GM18519 (cell line): ENCODE results near the gene IFT25.

Experiments
- ATAC-seq: cut with Tn5 transposase; IDR thresholded peaks from one replicate; pipeline ENCODE4 v1.9.1; 2021; ENCODE audit warnings: mild to moderate bottlenecking, moderate library complexity; ENCODE audit not compliant: unreplicated experiment, low FRiP score

IFT25 gene

DNA sequence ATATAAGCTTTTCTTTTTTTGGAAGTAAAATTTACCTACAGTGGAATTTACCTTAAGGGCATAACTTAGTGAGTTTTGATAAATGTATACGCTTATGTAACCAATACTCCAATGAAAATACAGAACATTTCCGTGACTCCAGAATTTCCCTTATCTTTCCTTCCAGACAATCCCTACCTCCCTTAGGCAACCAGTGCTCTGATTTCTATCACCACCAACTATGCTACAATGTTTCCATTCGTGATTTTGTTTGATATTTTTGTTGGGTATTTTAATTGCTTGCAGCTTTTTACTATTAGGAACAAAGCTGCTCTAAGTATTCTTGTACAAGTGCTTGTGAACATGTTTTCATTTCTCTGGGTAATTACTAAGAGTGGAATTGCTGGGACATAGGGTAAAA is 14.6 kb downstream of the IFT25 start:
- no peak for ATAC-seq

DNA sequence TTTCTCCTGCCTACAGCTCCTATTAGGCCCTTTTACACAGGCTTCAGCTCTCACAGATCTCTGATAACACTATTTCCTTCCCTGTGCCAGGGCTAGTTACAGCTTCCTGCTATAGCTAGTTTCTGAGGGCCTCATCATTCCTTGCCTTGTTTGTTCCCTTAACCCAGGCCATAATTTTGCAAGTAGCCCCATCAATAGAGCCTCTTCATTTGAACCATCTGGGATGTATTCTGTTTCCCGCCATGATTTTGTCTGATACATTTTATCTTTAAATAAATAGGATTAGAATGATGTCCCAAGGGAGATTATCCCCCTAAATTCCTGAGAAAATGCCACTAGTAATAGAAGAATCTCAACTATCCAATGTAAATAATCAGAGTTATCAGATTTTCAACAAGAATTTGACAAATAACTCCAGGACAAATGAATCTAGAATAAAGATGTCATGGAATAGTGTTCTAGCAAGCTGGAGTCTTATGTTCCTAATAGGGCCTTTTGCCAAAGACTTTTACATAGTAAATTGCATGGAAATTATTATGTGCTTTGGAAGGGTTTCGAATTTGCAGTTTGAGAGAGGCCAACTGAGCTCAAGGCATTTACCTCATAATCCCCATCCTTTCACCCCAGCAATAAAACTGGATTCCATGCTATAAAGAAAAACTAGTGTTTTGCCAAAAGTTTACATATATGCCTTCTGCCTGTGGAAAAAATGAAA is 16.1 kb downstream of the IFT25 start:
- no peak for ATAC-seq

DNA sequence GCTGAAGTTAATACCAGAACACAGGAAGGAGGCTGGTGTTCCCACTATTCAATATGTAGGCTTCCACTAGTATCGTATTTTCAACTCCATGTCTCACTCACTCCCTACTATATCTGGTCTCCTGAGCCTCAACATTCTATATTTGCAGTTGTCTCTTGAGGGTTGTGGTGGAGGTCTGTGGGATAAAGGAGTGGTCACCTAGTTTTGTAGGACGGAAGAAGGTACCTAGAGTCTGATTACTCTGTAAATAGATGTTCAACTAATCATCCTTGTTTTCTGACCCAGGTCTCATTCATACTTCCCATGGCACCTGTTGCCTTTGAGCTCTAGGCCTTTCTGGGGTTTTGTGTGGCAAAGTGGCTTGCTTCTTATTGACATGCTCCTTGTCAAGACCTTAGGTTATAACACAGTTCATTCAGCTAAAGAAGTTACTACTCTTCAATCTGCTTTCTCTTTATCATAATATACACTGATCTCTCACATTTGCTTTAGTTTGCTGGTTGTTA is 18.1 kb downstream of the IFT25 start:
- ATAC-seq = no peak

DNA sequence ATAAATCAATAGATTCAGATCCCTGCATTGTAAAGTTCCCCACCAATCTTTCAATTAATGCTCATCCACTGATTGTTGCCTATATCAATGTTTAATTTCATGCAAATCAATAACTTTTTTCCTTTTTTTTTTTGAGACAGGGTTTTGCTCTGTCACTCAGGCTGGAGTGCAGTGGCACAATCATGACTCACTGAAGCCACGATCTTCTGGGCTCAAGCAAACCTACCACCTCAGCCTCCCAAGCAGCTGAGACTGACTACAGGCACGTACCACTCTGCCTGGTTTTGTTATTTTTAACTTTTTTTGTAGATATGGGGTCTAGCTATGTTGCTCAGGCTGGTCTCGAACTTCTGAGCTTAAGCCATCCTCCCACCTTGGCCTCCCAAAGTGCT is 25.8 kb downstream of the IFT25 start:
- ATAC-seq = no peak

DNA sequence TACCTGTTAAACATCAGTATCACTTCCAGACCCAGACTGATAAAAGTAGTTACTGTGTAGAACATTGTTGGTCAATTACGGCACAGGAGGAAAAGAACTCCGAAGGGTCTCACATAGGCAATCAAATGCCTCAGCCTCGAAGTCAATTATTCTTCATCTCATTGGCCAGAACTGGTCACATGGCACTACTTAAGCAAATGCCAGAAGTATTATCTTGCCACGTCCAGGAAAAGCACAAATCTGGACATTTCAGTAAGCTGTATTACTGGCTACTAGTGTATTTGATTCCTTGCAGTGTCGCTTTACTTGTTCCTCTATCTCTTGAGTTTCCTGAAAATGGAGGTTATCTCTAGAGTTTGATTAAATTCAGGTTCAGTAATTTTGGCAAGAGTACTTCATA is 27.2 kb downstream of the IFT25 start:
- ATAC-seq = no peak

DNA sequence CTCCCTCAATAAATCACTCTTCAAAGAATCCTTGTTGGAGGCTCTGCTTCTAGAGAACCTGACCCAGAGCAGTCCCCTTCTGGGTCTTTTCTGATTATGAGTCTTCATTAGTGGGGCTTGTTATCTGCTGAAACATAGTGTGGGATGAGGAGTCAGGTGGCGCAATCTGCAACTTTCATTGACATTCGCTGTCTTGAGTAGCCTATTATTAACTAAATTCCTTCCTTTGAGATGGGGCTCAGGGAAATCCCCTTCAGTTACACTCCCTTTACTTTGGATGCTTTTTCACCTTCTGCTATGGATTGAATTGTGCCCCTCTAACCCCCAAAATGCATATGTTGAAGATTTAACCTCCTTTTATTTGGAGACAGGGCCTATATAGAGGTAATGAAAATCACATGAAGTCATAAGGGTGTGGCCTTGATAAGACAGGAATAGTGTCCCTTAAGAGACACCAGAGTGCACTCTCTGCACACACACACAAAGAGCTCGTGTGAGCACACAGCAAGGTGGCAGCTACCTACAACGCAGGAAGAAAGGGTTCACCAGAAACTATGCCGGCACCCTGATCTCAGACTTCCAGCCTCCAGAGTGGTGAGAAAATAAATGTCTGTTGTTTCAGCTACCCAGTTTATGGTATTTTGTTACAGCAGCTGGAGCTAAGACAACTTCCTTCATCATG is 32.0 kb downstream of the IFT25 start:
- ATAC-seq = no peak

DNA sequence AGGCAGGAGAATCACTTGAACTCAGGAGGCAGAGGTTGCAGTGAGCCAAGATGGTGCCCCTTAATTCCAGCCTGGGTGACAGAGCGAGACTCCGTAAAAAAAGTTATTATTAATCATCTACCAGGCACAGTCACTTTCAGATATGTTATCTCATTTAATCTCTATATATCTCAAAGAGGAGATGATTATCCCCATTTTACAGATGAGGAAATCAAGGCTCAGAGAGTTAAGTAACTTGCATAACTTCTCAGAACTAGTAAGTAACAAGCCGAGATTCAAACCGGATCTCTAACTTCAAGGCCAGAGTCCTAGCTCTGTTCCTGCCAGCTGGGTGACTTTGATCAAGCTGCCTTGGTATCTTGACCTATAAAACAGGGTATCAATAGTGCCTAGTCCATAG is 34.1 kb downstream of the IFT25 start:
- no peak for ATAC-seq

DNA sequence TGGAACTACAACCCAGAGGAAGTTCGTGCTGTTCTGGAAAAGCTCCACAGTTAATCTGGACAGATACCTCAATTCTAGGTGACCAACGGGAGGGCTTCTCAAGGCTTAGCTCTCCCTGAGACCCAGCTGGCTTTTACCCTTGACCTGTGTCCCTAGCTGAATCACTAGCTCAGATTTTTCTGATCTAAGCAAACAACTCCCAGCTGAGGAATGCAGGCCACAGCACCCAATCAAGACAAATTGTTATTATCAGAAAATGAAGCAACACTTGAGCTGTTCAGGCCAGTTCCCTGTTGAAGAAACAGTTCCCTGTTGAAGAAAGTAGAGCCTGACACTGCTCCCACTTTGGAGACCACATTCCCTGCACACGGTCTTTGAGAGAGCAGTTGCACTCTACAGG is 35.6 kb downstream of the IFT25 start:
- no peak for ATAC-seq

DNA sequence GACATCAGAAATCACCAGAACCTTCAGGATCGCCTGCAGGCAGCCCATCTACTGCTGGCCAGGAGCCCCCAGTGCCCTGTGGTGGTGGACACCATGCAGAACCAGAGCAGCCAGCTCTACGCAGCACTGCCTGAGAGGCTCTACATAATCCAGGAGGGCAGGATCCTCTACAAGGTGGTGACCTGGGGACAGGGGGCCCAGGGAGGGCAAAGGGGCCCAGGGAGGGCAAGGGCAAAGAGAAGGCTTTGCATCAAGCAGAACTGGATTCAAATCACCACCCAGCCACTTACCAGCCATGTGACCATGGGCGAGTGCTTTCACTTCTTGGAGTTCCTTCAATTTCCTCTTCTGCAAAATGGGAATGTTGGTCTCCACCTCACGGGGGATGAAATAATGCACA is 39.4 kb downstream of the IFT25 start:
- no peak for ATAC-seq

DNA sequence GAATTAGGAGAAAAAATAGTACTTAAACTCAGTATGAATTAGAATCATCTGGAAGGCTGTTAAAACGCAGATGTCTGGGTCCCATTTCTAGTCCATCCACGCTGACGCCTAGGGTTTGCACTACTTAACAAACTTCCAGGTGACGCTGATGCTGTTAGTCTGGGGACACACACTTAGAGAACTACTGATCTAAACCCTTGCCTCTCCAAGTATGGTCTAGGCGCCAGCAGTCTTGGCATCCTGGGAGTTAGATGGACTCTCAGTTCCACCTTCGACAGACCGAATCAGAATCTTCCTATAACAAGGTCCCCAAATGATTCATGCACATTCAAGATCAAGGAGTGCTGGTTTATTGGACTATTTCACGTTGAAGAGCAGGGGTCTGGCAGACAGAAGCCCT is 40.0 kb downstream of the IFT25 start:
- no peak for ATAC-seq

DNA sequence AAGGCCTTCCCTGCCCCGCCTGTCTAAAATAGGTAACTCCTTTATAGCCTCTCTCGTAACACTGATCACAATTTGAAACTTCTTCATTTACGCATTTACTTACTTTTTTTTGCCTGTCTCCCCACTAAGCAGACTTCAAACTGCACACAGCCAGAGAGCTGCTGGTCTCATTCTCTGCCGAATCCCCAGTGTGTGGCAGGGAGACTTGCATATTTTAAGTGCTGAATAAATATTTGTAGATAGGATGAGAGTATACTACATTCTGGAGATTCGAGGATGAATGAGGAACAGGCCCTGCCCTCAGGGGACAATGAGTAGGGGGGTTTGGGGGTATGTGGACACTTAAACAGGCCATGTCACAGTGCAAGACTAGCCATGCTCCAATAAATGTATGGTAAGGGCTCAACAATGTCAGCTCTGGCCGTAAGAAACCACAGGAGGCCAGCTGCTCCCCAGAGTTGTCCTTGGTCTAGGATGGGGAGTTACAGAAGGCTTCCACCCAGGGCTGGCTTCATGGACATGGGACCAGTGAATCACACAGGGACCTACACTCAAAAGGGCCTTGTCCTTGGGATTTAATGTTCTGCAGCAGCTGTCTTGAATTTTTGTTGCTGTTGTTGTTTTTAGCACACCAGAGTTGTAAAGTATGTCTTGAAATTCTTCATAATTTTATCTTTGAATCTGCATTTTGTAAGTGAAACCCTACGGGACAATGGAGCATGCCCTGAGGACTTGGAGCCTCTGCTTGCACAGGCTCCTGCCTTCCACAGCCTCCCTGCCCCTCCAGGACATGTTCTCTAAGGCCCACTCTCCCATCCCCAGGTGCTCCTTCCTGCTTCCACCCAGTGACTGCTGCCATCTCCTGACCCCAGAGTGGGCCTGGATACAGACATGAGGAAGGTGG is 43.0 kb downstream of the IFT25 start:
- ATAC-seq = no peak

DNA sequence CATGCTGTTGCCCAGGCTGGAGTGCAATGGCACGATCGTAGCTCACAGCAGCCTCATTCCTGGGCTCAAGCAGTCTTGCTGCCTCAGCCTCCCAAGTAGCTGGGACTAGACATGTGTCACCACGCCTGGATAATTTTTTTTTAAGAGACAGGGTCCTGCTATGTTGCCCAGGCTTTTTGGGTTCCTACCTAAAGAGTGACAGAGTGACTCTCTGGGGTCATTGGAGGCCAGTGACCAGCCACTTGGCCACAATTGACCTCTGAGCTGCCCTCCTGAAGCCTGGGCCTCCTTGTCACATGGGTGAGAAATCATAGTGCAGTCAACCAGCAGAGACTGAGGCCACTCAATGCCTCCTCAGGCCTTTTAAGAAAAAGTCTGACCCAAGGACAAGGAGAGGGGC is 45.8 kb downstream of the IFT25 start:
- no peak for ATAC-seq

DNA sequence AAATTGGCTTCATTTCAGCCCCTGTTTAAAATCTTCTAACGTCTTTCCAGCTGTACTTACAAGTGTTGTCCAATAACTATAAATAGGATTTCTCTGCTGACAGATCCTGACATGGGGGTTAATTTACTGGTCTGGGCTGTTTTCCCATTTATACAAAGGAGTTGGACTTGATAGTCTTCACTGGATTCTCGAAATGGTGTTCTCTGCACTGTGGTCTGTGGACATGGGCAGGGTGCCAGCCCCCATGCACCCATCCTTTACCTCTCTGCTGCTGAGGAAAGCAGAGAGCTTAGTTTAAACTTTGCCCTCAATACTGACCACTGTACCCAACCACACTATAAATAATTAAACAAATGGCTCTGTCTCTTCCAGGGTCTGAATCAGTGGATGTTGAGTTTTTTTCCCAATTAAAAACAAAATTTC is 46.3 kb downstream of the IFT25 start:
- no peak for ATAC-seq

DNA sequence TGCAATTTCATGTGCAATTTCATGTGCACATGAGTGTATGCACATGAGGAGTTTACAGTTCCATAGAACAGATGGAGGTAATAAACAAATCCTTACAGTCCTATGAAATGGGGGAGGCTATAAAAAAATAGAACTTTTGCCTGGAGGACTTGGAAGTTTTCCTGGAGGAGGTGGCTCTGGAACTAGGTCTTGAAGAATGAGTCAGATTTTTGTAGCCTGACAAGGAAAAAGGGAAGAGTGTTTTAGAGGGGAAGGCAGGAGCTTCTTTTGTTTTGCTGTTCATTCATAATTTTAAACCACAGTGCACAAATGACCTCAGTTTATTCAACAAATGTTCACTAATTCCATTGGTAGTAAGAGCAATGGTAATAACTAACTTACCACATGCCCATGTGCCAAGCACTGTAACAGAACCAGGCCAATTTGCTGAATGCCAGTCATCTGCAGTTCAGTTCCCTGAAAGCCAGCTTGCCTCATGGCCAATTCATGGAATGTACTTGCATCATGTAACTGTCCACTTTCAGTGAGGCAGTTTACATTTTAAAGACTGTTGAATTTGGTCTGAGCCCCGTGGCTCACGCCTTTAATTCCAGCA is 48.8 kb downstream of the IFT25 start:
- ATAC-seq = no peak

DNA sequence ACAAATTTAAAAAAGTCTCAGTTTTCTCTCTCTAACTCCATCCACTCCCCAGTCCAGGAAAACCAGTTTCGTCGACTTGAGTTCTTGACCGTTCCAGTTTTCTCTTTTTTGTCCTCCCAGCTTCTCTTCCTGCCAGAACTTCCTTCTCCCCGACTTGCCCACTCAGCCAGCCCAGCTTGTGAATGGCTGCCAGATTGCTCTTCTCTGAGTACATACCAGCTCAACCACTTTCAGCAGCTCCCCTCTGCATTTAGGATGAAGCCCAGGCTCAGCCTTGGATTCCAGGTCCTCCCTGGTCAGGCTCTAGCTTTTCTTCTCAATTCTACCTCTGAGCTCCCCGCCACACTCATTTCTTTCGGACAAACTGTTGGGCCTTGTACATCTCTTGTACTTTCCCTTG is 50.1 kb downstream of the IFT25 start:
- ATAC-seq = no peak

DNA sequence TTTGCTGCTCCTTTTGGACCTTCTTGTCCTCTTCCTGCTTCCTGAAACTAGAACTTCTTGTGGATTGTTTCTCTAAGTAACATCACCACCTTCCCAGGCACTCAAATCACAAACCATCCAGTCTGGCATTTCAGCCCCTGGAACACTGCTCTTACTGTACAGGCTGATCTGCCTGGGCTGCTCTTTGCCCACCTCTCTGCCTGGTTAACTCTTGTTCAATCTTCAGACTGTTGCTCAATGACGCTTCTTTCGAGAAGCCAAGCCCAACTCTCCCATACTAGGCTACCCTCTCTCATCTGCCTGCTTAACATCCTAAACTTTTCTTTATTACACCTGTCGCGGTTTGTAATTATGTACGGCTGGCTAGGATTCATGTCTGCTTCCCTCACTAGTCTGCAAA is 50.9 kb downstream of the IFT25 start:
- no peak for ATAC-seq

DNA sequence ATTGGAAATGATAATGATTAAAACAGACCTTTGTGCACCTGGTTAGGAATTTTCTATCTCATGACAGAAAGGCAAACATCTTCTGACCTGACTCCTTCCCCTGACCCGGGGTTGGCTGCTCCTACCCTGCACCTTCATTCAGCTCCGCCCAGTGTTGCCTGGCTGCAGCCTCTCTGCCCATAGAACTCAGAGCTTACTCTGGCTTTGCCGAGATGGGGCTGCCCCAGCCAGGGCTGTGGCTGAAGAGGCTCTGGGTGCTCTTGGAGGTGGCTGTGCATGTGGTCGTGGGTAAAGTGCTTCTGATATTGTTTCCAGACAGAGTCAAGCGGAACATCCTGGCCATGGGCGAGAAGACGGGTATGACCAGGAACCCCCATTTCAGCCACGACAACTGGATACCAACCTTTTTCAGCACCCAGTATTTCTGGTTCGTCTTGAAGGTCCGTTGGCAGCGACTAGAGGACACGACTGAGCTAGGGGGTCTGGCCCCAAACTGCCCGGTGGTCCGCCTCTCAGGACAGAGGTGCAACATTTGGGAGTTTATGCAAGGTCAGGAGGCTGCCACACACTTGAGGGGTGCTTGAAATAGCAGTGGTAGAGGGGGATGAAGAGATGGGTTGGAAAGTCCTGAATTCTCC is 51.4 kb downstream of the IFT25 start, which contains the start of gene DIO1:
TSS of gene DIO1 (plus strand) at position 189 of the 638 bp plus-strand sequence. CDS start at position 213, 24 bp downstream.
- ATAC-seq = no peak

DNA sequence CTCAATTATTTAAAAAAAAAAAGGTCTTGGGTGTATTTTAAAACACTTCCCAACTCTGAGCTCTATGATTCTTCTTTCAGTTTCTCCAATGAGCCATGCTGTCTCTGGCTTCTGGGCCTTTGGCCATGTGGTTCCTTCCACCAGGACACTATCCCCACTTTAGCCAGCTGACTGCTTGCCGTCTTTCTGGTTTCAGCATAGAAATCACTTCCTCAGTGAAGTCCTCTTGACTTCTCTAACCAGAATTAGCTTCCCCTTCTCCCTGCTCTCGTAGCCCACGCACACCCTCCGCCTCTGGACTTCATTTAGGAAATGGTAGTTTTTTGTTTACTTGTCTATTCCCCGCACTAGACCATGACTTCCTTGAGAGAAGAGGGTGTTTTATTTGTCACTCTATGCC is 52.6 kb downstream of the IFT25 start:
- no peak for ATAC-seq

DNA sequence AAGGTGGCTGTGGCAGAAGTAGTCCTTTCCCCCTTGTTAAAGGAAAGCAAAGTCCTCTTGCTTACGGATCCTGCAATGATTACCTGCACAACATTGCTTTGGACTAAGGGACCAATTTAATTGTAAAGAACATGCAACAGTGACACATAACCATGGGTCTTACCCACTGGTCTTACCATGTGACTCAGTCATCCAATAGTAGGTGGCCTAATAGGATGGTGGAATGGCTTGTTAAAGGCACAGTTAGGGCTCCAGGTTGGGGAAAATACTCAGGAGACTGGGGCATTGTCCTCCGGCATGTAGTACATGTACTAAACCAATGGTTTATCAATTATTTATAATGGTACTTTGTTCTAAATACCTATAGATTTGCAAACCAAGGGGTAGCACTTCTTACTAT is 53.8 kb downstream of the IFT25 start:
- no peak for ATAC-seq

DNA sequence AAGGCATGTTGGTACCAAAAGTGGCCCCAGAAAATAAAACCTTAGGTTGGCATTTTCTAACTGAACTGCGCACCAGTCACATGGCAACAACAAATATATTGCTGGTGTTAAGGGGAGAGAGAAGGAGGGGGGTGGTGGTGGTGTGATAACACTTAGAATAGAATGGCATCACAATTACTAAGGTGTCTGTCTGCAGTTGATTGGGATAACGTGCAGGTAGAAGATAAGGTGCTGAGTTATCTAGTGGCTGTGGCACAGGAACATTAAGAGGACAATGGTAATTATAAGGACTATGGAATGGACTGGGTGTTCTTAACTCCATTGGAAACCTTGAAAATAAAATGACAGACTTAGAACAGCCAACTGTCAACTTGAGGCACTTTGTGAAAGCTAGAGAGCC is 54.5 kb downstream of the IFT25 start:
- no peak for ATAC-seq
